NCI-H2029 (cell line): ENCODE data around the gene STK11.

Experiments used
- DNase-seq: peaks from one replicate; lab custom pipeline; 2025; lab: John Stamatoyannopoulos, UW

Gene STK11

GRCh38 chr19:1262623-1263123 lies 57.1 kb downstream of the STK11 start:
- DNase-seq, result no peak

GRCh38 chr19:1263188-1263587 lies 57.6 kb downstream of the STK11 start:
- DNase-seq, result no peak

- no peak for DNase-seq
Measured at GRCh38 chr19:1264801-1265614, 59.4 kb downstream of the STK11 start.

DNA sequence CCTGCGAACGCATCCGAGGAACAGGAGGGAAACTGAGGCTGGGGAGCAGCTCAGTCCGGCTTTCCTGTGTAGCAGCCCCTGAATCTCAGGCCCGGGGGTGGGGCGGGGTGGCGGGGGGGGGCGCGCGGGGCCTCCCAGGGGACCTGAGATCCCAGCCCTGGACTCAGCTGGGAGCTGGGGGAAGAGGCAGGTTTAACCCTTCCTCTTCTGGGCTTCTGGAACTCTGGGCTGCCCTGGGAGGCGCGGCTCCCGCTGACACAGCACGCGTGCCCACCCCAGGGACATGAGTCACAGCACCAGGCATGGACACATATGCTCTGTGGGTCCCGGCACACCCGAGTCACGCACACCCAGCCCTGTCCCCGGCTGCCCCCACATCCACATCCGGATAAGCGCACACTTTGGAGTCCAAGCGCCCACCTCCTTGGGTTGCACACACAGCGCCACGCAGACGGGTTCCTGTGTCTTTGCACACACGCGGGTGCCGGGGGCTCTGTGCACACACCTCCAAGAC lies 60.1 kb downstream of the STK11 start:
- no peak for DNase-seq

DNA sequence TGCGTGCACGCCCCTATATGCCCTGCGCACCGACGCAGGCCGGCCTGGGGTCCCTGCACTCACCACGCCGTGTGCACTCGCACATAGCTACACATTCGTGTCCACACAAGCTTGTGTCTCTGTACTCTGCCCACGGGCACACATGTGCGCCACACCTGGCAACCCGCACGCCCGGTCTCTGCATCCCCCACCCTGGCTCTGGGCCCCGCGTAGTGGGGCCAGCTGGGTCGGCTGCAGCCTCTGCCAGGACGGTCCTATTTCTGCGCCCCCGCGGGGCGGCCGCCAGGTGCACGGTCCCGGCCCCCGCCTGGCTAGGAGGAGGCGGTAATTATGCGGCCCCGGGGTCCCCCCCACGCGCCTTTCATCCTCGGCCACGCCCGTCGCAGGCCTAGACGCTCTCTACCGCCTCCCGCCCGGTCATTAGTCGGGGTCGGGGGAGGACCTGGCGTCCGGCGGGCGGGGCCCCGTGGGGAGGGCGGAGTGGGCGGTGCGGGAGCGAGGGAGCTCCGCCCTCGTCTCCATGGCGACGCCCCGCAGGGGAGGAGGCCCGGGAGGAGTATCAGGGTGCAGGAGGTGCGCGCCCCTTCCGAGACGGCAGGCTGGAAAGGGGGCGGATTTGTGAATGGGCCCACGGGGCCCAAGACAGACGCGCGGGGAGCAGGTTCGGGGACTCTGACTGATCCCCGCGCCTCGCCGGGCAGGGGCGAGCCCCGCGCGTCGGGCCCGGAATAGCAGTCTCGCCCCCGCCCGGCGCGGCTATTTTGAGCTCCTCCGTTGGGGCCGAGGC lies 60.7 kb downstream of the STK11 start:
- peak; percentile 64 for DNase-seq

DNA sequence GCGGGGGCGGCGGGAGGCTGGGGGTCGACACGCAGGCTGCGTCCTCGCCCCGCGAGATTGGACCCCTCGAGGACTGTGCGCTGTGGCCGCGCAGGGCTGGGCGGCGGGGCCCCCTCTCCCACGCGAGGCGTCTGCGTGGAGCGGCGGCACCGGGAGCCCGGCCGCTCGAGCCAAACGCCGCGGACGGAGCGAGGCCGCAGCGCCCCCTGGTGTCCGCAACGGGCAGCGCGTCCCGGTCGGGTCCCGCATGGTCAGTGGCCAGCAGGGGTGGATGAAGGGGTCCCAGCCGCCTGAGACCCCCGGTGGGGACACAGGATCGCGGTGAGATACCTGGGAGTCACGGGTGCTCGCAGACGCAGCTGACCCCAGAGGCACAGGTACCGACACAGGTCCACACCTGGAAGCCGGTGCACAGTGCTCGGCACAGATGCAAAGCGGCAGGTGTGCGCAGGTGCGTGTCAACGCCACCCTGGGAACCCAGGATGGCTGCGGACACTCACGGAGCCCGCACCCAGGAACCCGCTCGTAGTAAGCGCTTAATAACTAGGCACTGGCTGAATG lies 61.4 kb downstream of the STK11 start:
- DNase-seq, result peak; percentile 12

DNA sequence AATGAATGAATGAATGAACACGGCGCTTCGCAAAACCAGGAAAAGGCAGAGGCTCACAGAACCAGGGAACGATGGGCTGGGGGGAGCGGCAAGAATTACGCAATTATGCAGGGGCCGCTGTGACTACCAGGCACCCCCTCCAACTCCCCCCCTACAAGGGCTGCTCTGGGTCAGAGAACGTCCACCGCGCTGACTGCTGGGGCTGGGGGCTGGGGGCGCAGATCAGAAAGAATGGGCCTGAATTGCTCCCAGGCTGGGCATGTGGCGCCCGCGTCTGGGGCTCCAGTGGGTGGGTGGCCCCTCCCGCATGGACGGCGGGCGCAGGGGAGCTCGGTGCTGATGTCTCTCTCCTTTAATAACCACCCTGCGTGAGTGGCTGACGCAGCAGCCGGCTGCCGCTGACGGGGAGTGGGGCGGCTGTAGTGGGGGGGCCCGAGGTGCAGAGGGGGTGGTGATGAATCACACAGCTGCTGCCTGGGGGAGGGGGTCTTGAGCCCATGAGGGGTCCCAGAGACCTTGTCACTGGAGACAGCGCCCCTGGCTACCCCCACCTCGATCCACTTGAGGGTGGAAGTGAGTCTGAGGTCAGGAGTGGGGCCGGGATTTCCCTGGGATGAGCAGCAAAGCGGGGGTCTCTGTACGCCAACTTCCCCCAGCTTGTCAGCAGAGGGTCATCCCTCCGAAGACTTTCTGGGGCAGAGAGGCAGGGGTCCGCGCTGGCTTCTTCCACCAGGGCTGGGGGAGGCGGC lies 62.1 kb downstream of the STK11 start:
- no peak for DNase-seq

DNA sequence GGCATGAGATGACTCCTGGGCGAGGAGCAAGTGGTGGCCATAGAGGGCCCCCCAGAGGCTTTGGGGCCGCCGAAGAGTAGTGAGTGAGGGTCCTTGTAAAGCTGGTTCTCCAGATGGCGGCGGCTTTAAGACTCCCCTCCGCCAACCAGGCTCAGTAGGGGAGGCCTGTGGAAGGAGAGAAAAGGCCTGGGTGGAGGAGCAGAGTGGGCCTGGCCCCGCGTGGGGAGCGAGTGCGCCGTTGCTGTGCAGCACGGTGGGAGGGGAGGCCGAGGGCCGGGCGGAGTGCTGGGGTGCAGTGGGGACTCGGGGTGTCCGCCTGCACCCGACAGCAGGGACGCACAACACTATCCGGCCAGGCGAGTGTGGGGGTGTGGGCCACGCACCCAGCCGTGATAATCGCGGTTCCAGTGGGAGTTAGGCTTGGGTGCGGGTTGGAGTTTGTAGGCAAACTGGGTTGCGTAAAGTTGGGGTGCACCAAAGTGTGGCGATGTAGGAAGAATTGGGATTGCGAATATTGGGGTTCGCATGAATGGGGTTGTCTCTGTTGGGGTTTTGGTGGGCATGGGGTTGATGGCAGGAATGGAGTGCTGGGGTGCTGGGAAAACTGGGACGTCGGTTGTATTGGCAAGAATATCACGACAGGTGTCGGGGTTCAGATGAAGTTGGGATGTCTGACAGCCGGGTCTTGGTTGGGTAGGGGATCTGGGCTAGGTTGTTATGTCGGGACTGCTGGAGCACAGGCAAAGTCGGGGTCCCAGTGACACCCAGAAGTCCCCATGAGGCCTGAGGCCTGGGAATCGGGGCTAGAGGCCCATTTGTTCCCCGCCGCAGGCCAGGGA lies 62.9 kb downstream of the STK11 start:
- no peak for DNase-seq

GRCh38 chr19:1269065-1269477 lies 63.5 kb downstream of the STK11 start, which contains the start of gene CIRBP:
Gene CIRBP (plus strand): TSS chr19:1269332. CDS start chr19:1270934, 1,602 bp downstream.
- peak; percentile 98 for DNase-seq

DNA sequence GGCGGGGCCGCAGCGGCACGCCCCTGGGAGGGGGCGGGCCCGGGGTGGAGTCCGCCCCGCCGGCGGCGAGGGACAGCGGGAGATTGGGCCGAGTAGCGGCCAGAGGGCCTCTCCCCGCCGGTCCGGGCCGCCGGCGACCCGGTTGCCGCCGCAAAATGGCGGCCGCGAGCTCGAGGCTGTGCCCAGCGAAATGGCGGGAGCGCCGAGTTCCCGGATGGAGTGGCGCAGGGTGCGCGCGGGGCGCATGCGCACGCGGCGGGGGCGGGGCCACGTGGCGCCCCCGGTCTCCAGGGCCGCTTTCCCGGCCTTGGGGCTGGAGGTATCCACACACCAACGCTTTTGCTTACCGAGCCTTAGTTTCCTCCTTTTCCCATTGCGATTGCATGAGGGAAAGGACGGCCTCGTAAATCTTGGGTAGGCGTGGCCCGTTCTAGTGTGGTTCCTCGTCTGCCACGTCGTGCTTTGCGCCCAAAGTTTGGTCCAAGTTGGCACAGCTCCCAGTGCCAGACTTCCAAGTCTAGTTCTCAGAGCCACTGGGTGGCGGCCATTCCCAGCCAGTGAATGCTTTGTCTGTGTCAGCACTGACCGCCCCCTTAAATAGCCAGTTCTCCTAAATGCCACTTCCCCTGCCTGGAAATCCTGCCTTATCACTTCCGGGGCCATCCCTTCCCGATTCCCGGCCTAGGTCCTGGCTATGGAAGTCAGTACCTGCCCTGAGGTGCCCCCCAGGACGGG lies 64.1 kb downstream of the STK11 start:
- peak; percentile 80 for DNase-seq

DNA sequence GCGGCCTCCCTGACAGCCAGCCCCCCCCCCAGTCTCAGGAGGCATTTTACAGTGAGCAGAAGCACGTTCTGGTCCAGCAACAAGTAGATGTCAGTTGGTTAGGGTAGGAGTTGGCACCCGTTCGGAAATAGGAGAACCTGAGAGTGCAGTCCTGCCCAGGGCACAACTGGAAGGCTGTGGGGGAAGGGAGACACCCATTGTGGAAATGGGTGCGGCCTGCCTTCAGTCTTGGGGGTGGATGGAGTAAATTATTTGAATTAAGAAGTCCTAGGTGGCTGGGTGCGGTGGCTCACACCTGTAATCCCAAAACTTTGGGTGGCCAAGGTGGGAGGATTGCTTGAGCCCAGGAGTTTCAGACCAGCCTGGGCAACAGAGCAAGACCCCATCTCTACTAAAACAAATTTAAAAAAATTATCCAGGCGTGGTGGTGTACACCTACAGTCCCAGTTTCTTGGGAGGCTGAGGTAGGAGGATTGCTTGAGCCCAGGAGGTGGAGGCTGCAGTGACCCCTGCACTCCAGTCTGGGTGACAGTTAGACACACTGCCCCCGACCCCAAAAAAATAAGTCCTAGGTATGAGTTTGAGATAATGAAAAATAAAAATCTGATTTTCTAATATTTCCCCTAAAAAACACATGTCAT lies 64.8 kb downstream of the STK11 start:
- DNase-seq, result peak; percentile 68

- DNase-seq, result no peak
Measured at GRCh38 chr19:1270854-1271527, 65.4 kb downstream of the STK11 start.

DNA sequence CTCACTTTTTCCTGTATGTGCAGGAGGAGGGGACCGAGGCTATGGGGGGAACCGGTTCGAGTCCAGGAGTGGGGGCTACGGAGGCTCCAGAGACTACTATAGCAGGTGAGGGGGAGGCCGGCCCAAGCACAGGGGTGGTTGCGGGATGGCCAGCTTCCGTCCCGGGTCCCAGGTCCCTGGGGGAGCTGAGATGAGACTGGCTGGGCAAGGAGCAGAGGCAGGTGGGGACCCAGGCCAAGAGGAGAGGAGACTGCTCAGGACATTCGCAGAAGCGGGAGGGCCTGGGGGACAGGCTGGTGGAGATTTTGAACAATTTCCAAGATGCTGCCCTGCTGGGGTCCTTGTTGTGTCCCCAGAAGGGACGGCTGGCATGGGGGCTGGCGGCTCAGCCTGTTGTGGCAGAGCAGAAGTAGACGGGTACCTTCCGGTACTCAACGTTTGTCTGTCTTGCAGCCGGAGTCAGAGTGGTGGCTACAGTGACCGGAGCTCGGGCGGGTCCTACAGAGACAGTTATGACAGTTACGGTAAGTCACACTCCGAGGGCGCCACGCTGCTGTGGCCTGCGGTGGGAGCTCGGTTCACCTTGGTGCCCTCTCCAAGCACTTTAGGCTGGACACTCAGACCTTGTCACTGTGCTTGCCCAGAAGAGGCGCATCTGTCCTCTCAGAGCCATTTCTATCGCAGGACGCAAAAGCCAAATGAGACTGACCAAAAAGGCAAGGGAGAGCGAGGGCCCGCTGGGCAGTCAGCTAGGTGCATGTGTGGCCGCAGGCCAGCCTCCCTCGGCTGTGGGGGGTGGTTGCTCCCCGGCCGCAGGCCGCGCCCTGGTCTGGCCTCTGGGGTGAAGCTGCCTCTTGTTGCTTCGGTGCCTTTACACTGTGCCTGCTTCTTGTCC lies 66.2 kb downstream of the STK11 start:
- DNase-seq, result no peak

DNA sequence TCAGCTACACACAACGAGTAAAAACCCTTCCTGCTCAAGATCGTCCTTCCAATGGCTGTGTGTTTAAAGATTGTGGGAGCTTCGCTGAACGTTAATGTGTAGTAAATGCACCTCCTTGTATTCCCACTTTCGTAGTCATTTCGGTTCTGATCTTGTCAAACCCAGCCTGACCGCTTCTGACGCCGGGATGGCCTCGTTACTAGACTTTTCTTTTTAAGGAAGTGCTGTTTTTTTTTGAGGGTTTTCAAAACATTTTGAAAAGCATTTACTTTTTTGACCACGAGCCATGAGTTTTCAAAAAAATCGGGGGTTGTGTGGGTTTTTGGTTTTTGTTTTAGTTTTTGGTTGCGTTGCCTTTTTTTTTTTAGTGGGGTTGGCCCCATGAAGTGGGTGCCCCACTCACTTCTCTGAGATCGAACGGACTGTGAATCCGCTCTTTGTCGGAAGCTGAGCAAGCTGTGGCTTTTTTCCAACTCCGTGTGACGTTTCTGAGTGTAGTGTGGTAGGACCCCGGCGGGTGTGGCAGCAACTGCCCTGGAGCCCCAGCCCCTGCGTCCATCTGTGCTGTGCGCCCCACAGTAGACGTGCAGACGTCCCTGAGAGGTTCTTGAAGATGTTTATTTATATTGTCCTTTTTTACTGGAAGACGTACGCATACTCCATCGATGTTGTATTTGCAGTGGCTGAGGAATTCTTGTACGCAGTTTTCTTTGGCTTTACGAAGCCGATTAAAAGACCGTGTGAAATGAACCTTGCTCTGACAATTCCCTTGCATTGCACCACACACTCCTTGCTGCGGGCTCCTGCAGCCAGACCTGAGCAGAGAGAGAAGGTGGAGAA lies 67.1 kb downstream of the STK11 start:
- DNase-seq, result no peak

DNA sequence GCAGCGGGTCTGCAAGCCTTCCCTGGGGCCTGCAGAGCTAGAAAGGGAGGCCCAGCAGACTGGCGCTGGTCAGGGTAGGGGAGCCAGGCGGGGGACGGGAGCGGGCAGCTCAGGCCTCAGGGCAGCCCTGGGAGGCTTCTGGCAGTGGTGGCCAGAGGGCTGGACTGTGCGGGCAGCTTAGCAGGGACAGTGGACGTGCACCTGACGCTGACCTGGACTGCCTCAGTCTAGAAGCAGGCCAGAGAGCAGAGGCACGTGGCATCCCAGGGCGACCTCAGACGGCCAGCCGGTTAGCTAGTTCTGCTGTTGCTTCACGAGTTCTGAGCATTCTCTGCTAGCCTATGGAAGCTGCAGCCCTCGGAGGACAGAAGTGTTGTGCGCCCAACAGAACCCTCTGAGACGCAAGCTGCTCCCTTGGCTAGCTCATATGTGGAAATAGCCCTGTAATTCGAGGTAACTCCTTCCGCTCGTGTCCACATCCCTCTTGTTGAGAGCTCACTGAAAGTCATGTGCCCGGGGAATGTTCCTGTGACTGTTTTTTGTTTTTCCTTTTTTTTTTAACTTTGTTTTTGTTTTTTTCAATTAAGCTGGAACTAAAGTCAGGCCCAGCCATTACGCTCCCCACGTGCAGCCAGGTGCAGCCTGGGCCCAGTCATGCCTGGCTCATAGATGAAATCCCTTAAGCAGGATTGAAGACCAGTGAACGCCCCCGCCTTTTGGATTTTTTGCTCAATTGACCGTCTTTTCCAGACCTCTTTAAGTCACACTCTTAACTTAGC lies 67.9 kb downstream of the STK11 start:
- no peak for DNase-seq
